HL-60/S4 treated with phorbol 12-myristate 13-acetate at 8.2 ng/mL for 4 days and 3 days (cell line): ENCODE measurements around the gene ZNF410.
"Not testable (repeated sequence)": the region's sequence is repeated elsewhere in the genome, so short reads cannot be mapped to it uniquely, and the experiment has no call there.

Experiments used
- in situ Hi-C: fragments of 300-500 bp; cut with MboI; formaldehyde crosslinking; loops from 2 replicates; pipeline ENCODE4 v1.15.0; 2022; ENCODE audit warnings: low sequenced_read_pairs

The ZNF410 gene

GRCh38 chr14:73884438-73885190, 2.0 kb upstream of the ZNF410 start:
- in situ Hi-C loops, result no loop called here

DNA sequence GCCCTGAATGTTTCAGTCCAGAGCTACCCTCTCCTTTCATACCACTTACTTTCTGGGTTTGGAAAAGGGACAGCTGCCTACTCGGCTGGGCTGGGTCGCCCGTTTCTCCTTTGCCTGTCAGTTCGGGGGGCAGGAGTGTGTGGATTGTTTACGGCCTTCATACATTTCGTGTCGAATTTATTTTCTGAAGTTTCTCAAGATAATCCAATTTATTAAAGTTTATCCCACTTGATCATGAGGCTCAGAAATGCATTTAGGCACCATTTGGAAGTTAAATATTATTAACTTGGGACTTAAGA, 608 bp downstream of the ZNF410 start:
- in situ Hi-C loops, result no loop called here

DNA sequence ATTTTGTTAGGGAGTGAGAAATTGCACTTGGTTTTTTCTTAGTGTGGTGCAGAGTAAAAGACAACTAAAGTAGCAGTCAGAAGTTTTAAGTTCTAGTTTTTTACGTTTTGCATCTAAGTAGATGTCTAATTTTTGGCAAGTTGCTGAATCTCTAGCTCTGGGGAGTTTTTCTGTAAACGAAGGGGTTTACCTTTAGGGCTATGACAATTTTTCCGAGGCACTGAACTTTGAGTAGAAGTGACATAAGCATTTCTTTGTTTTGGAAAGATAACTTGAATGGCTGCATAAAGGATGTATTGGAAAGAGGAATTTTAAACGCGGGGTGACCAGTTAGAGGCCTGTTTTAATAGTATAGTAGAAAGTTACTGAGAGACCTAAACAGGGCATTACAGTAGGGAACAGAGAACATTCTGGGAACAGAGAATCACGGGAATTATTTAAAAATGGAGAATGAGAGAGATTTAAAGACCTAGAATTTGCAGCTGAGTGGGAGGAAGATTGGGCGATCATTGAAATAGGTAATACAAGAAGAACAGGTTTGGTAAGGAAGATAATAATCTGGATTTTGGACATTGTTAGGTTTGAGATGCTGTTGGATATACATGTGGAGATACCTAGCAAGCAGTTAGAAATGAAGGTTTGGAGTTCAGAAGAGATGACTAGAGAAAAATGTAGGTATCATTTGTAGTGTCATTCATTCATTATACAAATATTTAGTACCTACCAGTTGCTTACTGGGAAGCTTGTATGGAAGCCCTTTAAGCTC, 1.2 kb downstream of the ZNF410 start:
- in situ Hi-C loops, result no loop called here

DNA sequence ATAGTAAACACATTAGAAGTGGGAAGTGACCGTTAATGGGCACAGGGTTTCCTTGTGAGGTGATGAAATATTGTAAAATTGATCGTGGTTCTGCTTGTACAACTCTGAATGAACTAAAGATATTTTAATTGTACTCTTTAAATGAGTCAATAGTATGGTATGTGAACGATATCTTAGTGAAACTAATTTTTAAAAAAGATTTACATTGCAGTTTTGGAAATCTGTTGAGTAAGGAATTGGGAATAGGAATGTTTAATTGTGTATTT, 1.7 kb downstream of the ZNF410 start:
- in situ Hi-C loops, result no loop called here

- in situ Hi-C loops, result no loop called here
Measured at GRCh38 chr14:73888971-73889370, 2.3 kb downstream of the ZNF410 start.

DNA sequence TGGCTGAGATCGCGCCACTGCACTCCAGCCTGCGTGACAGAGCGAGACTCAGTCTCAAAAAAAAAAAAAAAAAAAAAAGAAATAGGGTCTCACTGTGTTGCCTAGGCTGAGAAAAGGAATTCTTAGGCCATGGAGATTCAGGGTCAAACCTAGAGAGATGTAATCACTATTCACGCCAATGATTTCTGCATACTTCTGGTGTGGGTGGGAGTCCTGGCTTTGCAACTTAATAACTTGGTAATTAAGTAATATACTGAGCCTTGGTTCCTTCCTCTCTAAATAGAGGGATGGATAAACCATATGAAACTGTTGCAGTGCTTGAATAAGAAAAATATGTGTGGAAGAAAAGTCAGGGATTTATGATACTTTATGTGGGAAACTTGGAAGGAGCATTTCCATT, 2.7 kb downstream of the ZNF410 start:
- in situ Hi-C loops, result no loop called here

GRCh38 chr14:73894180-73894687, 7.6 kb downstream of the ZNF410 start:
- in situ Hi-C loops, result not testable (repeated sequence)

DNA sequence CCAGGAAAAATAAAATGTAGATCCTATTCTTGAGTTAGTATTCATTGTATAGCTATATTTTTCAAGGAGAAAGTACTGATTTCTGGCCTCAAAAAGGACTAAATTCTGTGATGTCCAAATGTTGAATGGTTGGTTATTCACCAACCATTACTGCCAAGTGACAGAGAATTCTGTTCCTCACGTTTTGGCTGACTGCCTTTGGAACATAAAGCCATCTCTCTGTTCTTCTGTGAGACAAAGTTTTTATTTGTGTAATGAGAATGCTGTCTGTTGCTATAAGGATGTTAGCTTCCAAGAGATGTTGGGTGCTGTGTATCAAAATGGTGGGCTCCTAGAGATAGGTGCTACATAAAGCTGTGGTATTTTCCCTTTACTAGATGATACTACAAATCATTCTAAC, 9.3 kb downstream of the ZNF410 start:
- in situ Hi-C loops, result no loop called here

- in situ Hi-C loops, result no loop called here
Measured at GRCh38 chr14:73896521-73896920, 9.9 kb downstream of the ZNF410 start.

GRCh38 chr14:73903028-73903427, 16.4 kb downstream of the ZNF410 start:
- in situ Hi-C loops, result no loop called here

- in situ Hi-C loops, result no loop called here
Measured at GRCh38 chr14:73909681-73910080, 23.0 kb downstream of the ZNF410 start.

DNA sequence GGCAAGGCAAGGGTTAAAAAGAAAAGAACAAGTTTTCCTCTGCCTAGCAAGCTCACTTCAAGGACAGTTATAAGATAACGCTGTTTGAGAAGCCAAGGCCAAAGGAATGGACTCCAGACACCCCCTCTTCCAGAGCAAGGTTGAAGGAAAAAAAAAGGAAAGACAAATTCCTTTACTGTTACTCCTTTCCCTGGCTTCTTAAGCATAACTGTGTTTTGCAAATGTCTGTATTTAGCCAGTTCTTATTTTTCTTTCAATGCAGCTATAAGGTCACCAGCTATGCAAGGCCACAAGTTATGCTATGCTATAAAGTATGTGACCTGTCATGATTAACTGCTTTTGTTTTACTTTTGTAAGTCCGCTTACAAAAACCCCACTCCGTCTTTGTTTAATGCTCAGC, 26.6 kb downstream of the ZNF410 start:
- in situ Hi-C loops, result no loop called here

- in situ Hi-C loops, result no loop called here
Measured at GRCh38 chr14:73916324-73916723, 29.7 kb downstream of the ZNF410 start.

DNA sequence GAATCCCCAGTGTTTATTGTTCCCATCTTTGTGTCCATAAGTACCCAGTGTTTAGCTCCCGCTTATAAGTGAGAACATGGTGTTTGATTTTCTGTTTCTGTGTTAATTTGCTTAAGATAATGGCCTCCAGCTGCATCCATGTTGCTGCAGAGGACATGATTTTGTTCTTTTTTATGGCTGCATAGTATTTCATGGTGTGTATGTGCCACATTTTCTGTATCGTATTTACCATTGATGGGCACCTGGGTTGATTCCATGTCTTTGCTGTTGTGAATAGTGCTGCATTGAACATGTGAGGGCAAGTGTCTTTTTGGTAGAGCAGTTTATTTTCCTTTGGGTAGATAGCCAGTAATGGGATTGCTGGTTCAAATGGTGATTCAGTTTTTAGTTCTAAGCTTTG, 32.8 kb downstream of the ZNF410 start:
- in situ Hi-C loops, result not testable (repeated sequence)

DNA sequence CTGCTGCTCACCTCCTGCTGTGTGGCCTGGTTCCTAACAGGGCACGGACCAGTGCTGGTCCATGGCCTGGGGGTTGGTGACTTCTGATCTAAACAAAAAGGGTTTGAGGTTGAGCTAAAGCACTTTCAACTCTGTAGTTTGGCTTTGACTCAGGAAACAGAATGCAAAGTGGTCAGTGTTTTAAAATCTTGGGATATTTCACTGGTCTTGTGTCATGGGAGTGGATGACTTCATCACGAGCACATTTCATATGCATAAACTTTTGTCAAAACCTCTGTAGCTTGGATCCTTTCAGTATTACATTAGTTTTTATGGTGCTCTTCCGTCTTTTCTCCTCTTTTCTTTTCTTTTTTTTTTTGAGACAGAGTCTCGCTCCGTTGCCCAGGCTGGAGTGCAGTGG, 37.7 kb downstream of the ZNF410 start:
- in situ Hi-C loops, result no loop called here

DNA sequence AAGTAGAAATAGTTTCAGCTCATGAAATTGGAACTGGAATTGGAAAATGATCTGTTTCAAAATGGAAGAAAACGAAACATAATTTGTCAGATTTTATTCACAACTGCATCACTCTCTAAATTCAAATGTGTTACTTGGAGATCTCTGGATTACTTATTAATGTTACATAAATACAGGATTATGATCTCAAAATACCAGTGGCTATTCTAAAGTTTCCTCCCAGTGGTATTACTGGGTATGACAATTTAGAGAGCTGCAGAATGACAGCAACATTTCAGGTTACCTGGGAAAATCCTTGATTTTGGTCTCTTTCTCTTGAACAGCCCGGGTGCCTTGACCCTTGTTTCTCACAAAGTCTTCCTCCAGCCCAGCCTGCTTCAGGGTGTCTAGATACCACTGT, 49.0 kb downstream of the ZNF410 start:
- in situ Hi-C loops, result no loop called here

- in situ Hi-C loops, result no loop called here
Measured at GRCh38 chr14:73936548-73936947, 49.9 kb downstream of the ZNF410 start.

GRCh38 chr14:73937012-73937411, 50.4 kb downstream of the ZNF410 start:
- in situ Hi-C loops, result no loop called here

- in situ Hi-C loops, result no loop called here
Measured at GRCh38 chr14:73942180-73942579, 55.5 kb downstream of the ZNF410 start.

- in situ Hi-C loops, result no loop called here
Measured at GRCh38 chr14:73943083-73943482, 56.4 kb downstream of the ZNF410 start.

DNA sequence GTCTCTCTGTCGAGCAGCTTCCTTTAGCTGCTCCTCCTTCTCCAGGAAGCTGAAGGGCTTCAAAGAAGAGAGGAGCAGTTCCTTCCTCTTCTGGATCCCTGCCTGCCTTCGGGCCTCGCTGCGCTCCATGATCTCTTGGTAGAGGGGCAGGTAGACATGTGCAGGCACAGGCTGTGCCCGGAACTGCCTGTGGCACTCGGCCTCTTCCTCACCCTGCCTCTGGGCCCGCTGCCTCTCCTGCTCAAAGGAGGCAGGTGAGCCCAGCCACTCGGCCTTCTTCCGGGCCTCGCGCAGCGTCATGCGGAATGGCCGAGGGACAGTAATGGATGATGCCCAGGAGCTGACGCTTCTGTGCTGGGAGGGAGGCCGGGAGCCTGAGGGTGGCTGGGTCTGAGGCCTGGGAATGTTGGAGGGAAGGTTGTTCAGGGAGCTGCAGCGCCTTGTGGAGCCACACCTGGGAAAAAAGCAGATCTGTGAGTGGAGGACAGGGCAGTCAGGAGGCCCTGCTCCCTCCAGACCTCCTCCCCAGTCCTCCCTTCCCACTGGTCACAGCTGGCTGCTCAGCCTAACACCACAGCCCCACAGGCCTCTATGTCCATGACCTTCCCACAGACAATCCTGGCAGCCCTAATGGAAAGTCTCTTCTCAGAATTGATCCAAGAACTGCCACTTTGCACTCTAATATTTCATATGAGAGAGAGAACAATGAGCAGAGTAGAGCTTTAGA, 57.9 kb downstream of the ZNF410 start:
- in situ Hi-C loops, result no loop called here

- in situ Hi-C loops, result no loop called here
Measured at GRCh38 chr14:73945159-73945670, 58.6 kb downstream of the ZNF410 start.
